Keratinocyte (primary cell): ENCODE data around the gene GSPT2. TPM values are rescaled to one million over a fixed set of nuclear protein-coding genes. Genes with fewer than 3 reads are reported as not detected.

Experiments
- DNase-seq: peaks from one replicate; pipeline ENCODE4 v3.0.0-alpha.2; 2011; ENCODE audit warnings: low read depth, missing footprints, low spot score
- FAIRE-seq: peaks from 2 replicates; lab custom pipeline; 2011; peaks lifted over from hg19 to GRCh38; lab: Jason Lieb, UNC
- H2AFZ ChIP-seq: 2 replicates; pipeline ENCODE4 v1.6.0; 2012; ENCODE audit warnings: low read length, control low read depth, inconsistent platforms; ENCODE audit not compliant: control insufficient read depth
- H3K27ac ChIP-seq: 2 replicates; pipeline ENCODE4 v1.5.1; 2011; ENCODE audit warnings: low read length; ENCODE audit not compliant: control insufficient read depth, insufficient read depth
- H3K27me3 ChIP-seq: 3 replicates; pipeline ENCODE4 v1.6.0; 2011; ENCODE audit warnings: low read length; ENCODE audit not compliant: control insufficient read depth, insufficient read depth; ENCODE audit errors: extremely low read depth
- H3K36me3 ChIP-seq, 2 experiments: 2 replicates in 1 of 2; 3 replicates in 1 of 2; pipeline ENCODE4 v1.5.1; 2011; ENCODE audit warnings: low read length in 2 of 2, mild to moderate bottlenecking in 1 of 2; ENCODE audit not compliant: control insufficient read depth in 2 of 2, insufficient read depth in 2 of 2; ENCODE audit errors: extremely low read depth in 1 of 2
- H3K4me1 ChIP-seq: 3 replicates; pipeline ENCODE4 v1.5.1; 2011; ENCODE audit warnings: low read length; ENCODE audit not compliant: control insufficient read depth, insufficient read depth; ENCODE audit errors: extremely low read depth
- H3K4me2 ChIP-seq: 3 replicates; pipeline ENCODE4 v1.6.0; 2011; ENCODE audit warnings: low read depth, low read length; ENCODE audit not compliant: control insufficient read depth, insufficient read depth; ENCODE audit errors: extremely low read depth
- H3K4me3 ChIP-seq, 3 experiments: fragments of 200-600 bp in 1 of 3; sonication (generic) in 1 of 3; 2 replicates in 2 of 3; 3 replicates in 1 of 3; pipeline ENCODE4 v1.5.1; 2011 to 2016; ENCODE audit warnings: low read length in 3 of 3, mild to moderate bottlenecking in 3 of 3, control low read depth in 2 of 3, inconsistent platforms in 1 of 3, low read depth in 1 of 3, mixed read lengths in 1 of 3, mixed run types in 1 of 3, moderate library complexity in 1 of 3; ENCODE audit not compliant: control insufficient read depth in 2 of 3, insufficient read depth in 2 of 3; ENCODE audit errors: extremely low read depth in 1 of 3
- H3K79me2 ChIP-seq: 2 replicates; pipeline ENCODE4 v1.6.0; 2012; ENCODE audit warnings: low read length; ENCODE audit not compliant: control insufficient read depth, insufficient read depth
- H3K9ac ChIP-seq: 3 replicates; pipeline ENCODE4 v1.6.0; 2011; ENCODE audit warnings: low read length; ENCODE audit not compliant: control insufficient read depth, insufficient read depth; ENCODE audit errors: extremely low read depth
- H3K9me1 ChIP-seq: 3 replicates; pipeline ENCODE4 v1.6.0; 2011; ENCODE audit warnings: low read length; ENCODE audit not compliant: control insufficient read depth, insufficient read depth; ENCODE audit errors: extremely low read depth
- H3K9me3 ChIP-seq: 2 replicates; pipeline ENCODE4 v1.5.1; 2012; ENCODE audit warnings: low read depth, low read length; ENCODE audit not compliant: control insufficient read depth
- H4K20me1 ChIP-seq: 3 replicates; pipeline ENCODE4 v1.6.0; 2011; ENCODE audit warnings: low read length; ENCODE audit not compliant: control insufficient read depth, insufficient read depth; ENCODE audit errors: extremely low read depth
- EZH2 ChIP-seq: IDR thresholded peaks from one replicate; pipeline ENCODE4 v1.6.1; 2012; ENCODE audit warnings: inconsistent platforms, mild to moderate bottlenecking, low read length, moderate library complexity
- dilution Hi-C: fragments of 300-500 bp; cut with MboI; formaldehyde crosslinking; loops from one replicate; pipeline ENCODE4 v1.7.0; 2020; ENCODE audit warnings: low sequenced_read_pairs; ENCODE audit not compliant: extremely low pct_ligation_motif_present
- polyA minus RNA-seq, 3 experiments: library from RNA; depleted of rRNA, polyadenylated mRNA; stranded (reverse); fragments of >200 nt; gene quantifications; 1 replicate in 1 of 3; 2 replicates in 1 of 3; 3 replicates in 1 of 3; pipeline ENCODE4 v1.2.3, GENCODE V29; 2011
- polyA plus RNA-seq, 5 experiments: library from polyadenylated mRNA; depleted of rRNA in 3 of 5; stranded (reverse) in 3 of 5; stranded (forward) in 1 of 5; unstranded in 1 of 5; fragments of >200 nt; gene quantifications; 1 replicate in 1 of 5; 2 replicates in 3 of 5; 3 replicates in 1 of 5; pipeline versions ENCODE4 v1.2.1 to v1.2.3, GENCODE V29; 2011 to 2012; ENCODE audit warnings: missing spikeins in 2 of 5, low read depth in 1 of 5, low replicate concordance in 1 of 5
- TF ChIP-seq, protein P1 (sequence below), 3 experiments: IDR thresholded peaks in 1 of 3; conservative IDR thresholded peaks in 1 of 3; optimal IDR thresholded peaks in 1 of 3; 2 replicates in 2 of 3; 3 replicates in 1 of 3; pipeline versions ENCODE3 to v1.5.1; 2011; ENCODE audit warnings: low read length in 3 of 3, mild to moderate bottlenecking in 3 of 3, moderate library complexity in 2 of 3, control low read depth in 1 of 3, inconsistent platforms in 1 of 3; ENCODE audit not compliant: insufficient read depth in 2 of 3; ENCODE audit errors: extremely low read depth in 1 of 3

The GSPT2 gene
- polyA plus RNA-seq (2.6 to 3.8 TPM (median 2.8 TPM) in 3 replicates), polyA minus RNA-seq (0.30 to 1.9 TPM (median 1.1 TPM) in 3 replicates)
- 2.7 TPM for polyA plus RNA-seq (2011; ENCODE audit: low read depth)
- polyA plus RNA-seq (2011; cell fraction: cytosol; rRNA removed), result 2.4 and 4.5 TPM in 2 replicates
- 5.5 and 6.1 TPM in 2 replicates for polyA plus RNA-seq (2011; cell fraction: nucleus; rRNA removed)
- polyA plus RNA-seq (2012; ENCODE audit: low replicate concordance), result 1.5 and 4.4 TPM in 2 replicates
- 5.0 TPM for polyA minus RNA-seq (2011; cell fraction: cytosol; rRNA and poly(A)+ RNA removed)
- polyA minus RNA-seq (2011; cell fraction: nucleus; rRNA and poly(A)+ RNA removed), result 1.8 and 2.7 TPM in 2 replicates

DNA sequence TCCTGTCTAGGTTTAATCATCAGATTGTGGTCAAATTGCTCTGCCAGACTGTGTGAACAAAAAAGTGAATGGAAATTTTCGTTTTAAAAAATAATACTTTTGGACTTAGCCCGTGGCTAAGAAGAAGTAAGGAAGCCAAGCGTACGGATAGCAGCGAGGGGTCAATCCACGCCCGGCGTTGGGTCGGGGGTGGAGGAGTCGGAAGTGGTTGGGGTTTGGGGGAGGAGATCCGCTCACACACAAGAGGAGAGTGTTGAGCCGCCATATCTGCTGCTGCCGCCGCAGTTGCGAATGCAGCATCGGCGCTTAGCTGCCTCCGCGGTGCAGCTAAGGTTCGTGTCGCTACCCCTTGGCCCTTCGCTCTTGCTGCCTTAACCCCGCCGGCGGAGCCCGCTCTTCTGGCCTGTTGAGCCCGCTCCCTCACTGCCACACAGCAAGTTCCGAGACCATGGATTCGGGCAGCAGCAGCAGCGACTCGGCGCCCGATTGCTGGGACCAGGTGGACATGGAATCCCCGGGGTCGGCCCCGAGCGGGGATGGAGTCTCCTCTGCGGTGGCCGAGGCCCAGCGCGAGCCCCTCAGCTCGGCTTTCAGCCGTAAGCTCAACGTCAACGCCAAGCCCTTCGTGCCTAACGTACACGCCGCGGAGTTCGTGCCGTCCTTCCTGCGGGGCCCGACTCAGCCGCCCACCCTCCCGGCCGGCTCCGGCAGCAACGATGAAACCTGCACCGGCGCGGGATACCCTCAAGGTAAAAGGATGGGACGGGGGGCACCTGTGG, at the start of gene GSPT2:
TSS of gene GSPT2 (plus strand) at position 264 of the 779 bp plus-strand sequence. CDS start at position 449, 185 bp downstream.
- H3K4me3 ChIP-seq, result peak within 1 kb of the TSS; percentile 51 to 61 (median 61)
- no peaks in the 10 kb centered on the region for H4K20me1 ChIP-seq
- no peaks in the 10 kb centered on the region for H3K79me2 ChIP-seq
- H3K27ac ChIP-seq, result no peak within 1 kb of the TSS
- peak within 1 kb of the TSS; percentile 71 for H3K4me2 ChIP-seq
- H2AFZ ChIP-seq, result peak within 1 kb of the TSS; percentile 85
- H3K9me3 ChIP-seq, result no peaks in the 10 kb centered on the region
- dilution Hi-C loops, result no loop called here
- H3K4me1 ChIP-seq, result no peaks in the 10 kb centered on the region
- no peak for DNase-seq
- no peak for FAIRE-seq
- no peaks in the 10 kb centered on the region for H3K36me3 ChIP-seq
- TF ChIP-seq, protein P1, sequence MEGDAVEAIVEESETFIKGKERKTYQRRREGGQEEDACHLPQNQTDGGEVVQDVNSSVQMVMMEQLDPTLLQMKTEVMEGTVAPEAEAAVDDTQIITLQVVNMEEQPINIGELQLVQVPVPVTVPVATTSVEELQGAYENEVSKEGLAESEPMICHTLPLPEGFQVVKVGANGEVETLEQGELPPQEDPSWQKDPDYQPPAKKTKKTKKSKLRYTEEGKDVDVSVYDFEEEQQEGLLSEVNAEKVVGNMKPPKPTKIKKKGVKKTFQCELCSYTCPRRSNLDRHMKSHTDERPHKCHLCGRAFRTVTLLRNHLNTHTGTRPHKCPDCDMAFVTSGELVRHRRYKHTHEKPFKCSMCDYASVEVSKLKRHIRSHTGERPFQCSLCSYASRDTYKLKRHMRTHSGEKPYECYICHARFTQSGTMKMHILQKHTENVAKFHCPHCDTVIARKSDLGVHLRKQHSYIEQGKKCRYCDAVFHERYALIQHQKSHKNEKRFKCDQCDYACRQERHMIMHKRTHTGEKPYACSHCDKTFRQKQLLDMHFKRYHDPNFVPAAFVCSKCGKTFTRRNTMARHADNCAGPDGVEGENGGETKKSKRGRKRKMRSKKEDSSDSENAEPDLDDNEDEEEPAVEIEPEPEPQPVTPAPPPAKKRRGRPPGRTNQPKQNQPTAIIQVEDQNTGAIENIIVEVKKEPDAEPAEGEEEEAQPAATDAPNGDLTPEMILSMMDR (optimal IDR thresholded peaks at IDR 0.05 in 1 of 3, IDR thresholded peaks at IDR 0.05 in 1 of 3, conservative IDR thresholded peaks at IDR 0.05 in 1 of 3; ENCODE audit: extremely low read depth in 1 of 3, insufficient read depth in 2 of 3, low read length in 3 of 3), result no peak
- no peak for TF ChIP-seq EZH2
- H3K27me3 ChIP-seq, result no peaks in the 10 kb centered on the region
- H3K9ac ChIP-seq, result peak within 1 kb of the TSS; percentile 49
- H3K9me1 ChIP-seq, result no peaks in the 10 kb centered on the region

- dilution Hi-C loops, result no loop called here
- FAIRE-seq (no peak), DNase-seq (no peak)
- TF ChIP-seq, protein P1 (optimal IDR thresholded peaks at IDR 0.05 in 1 of 3, IDR thresholded peaks at IDR 0.05 in 1 of 3, conservative IDR thresholded peaks at IDR 0.05 in 1 of 3; ENCODE audit: extremely low read depth in 1 of 3, insufficient read depth in 2 of 3, low read length in 3 of 3), result no peak
- no peak for TF ChIP-seq EZH2
- no peak overlapping the region for H3K27ac ChIP-seq
- no peak overlapping the region for H3K9ac ChIP-seq
- H3K4me1 ChIP-seq, result no peaks in the 10 kb centered on the region
- H4K20me1 ChIP-seq, result no peaks in the 10 kb centered on the region
- H3K9me1 ChIP-seq, result no peaks in the 10 kb centered on the region
- H3K36me3 ChIP-seq, result no peaks in the 10 kb centered on the region
- H2AFZ ChIP-seq, result no peak overlapping the region
- H3K4me2 ChIP-seq, result no peak overlapping the region
- H3K27me3 ChIP-seq, result no peaks in the 10 kb centered on the region
- H3K4me3 ChIP-seq, result no peak overlapping the region
- H3K79me2 ChIP-seq, result no peaks in the 10 kb centered on the region
- H3K9me3 ChIP-seq, result peaks cover 3% of the 10 kb centered on the region
Observed at GRCh38 chrX:51694254-51694653, 49.0 kb upstream of the GSPT2 start.
